ENCODE measurements around the gene UPB1.

- no peak for TF ChIP-seq SP1 (CRISPR knock-in tag; conservative IDR thresholded peaks at IDR 0.05)
- no peak for TF ChIP-seq TCF7 (CRISPR knock-in tag; IDR thresholded peaks at IDR 0.05; ENCODE audit: low read depth)
- TF ChIP-seq, protein P1, sequence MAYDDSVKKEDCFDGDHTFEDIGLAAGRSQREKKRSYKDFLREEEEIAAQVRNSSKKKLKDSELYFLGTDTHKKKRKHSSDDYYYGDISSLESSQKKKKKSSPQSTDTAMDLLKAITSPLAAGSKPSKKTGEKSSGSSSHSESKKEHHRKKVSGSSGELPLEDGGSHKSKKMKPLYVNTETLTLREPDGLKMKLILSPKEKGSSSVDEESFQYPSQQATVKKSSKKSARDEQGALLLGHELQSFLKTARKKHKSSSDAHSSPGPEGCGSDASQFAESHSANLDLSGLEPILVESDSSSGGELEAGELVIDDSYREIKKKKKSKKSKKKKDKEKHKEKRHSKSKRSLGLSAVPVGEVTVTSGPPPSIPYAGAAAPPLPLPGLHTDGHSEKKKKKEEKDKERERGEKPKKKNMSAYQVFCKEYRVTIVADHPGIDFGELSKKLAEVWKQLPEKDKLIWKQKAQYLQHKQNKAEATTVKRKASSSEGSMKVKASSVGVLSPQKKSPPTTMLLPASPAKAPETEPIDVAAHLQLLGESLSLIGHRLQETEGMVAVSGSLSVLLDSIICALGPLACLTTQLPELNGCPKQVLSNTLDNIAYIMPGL (CRISPR knock-in tag; IDR thresholded peaks at IDR 0.05), result no peak
- TF ChIP-seq ZBTB43 (CRISPR knock-in tag; IDR thresholded peaks at IDR 0.05), result no peak
- no peak for TF ChIP-seq CBFB (CRISPR knock-in tag; IDR thresholded peaks at IDR 0.05; ENCODE audit: low read depth)
- no peak for TF ChIP-seq ELF4 (CRISPR knock-in tag; IDR thresholded peaks at IDR 0.05; ENCODE audit: low read depth)
- TF ChIP-seq, protein P2, sequence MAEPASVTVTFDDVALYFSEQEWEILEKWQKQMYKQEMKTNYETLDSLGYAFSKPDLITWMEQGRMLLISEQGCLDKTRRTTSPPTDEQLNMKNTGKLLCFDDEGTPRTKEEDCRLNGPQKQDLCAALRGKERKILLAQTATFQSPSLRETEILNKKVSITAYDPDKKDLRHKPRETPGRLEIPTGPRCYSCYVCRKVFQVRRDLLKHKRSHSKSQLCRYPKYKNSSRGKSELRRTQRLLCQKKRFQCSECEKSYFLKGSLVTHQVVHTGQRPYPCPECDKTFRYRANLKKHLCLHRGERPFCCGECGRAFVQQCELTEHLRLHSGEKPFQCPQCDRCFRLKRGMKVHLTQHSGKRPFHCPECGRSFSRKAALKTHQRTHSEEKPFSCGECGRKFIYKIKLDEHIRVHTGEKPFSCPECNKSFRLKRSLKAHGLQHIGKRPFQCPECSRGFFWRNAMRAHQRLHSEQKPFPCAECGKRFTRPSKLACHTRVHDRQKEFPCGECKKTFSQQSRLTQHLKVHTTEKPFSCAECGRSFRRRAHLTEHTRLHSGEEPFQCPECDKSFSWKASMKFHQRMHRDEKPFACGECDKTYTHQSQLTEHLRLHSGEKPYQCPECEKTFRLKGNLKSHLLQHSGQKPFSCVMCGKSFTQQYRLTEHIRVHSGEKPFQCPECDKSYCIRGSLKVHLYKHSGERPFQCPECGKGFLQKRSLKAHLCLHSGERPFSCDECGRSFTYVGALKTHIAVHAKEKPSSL (CRISPR knock-in tag; conservative IDR thresholded peaks at IDR 0.05), result no peak
- TF ChIP-seq CTCF (IDR thresholded peaks at IDR 0.05), result no peak
- TF ChIP-seq, protein P3, sequence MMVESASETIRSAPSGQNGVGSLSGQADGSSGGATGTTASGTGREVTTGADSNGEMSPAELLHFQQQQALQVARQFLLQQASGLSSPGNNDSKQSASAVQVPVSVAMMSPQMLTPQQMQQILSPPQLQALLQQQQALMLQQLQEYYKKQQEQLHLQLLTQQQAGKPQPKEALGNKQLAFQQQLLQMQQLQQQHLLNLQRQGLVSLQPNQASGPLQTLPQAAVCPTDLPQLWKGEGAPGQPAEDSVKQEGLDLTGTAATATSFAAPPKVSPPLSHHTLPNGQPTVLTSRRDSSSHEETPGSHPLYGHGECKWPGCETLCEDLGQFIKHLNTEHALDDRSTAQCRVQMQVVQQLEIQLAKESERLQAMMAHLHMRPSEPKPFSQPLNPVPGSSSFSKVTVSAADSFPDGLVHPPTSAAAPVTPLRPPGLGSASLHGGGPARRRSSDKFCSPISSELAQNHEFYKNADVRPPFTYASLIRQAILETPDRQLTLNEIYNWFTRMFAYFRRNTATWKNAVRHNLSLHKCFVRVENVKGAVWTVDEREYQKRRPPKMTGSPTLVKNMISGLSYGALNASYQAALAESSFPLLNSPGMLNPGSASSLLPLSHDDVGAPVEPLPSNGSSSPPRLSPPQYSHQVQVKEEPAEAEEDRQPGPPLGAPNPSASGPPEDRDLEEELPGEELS (CRISPR knock-in tag; IDR thresholded peaks at IDR 0.05), result no peak
- TF ChIP-seq KAT7 (CRISPR knock-in tag; IDR thresholded peaks at IDR 0.05; ENCODE audit: borderline replicate concordance), result no peak
- no peak for TF ChIP-seq EMX1 (CRISPR knock-in tag; IDR thresholded peaks at IDR 0.05)
Measured at GRCh38 chr22:24513378-24514240, 18.5 kb downstream of the UPB1 start.

Measured in WTC11 (cell line).